ENCODE measurements around the gene ATP2C2.
A peak's percentile ranks its signal among the peaks of the same experiment; 100 is the strongest.

Gene ATP2C2

DNA sequence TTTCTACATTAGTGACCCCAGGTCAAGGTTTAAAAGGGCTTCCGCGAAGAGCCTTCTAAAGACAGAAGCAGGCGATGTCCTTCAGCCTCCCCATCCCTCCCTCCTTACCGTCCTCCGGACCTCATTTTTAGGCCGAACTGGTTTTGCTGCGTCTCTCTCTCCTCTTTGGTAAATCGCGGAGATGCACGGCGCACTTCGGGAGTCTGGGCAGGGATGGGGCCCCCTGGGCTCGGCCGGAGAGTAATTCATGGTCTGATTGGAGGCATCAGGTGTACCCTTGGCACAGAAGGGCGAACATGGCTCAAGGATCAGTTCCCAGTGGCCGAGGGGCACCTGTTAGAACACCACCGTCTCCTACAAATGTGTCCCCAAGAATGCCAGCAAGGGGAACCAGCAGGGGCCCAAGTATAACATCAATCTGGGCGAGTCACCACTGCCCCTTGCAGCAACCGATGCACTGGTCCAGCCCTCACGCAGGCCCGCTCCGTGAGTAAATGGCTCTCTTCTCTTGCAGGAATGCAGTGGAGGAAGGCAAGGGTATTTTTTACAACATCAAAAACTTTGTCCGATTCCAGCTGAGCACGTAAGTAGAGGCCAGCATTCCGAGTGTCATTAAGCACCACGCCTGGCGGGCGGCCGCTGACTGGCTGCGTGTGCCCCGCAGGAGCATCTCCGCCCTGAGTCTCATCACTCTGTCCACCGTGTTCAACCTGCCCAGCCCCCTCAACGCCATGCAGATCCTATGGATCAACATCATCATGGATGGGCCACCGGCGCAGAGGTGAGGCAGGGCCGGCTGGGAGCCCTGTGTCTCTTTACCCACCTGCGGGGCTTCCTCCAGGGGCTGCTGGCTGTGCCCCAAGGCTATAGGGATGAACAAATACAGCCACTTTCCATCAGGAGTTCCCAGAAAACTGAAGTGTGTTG is 90.5 kb downstream of the ATP2C2 start:
- DNase-seq, result no peak

DNA sequence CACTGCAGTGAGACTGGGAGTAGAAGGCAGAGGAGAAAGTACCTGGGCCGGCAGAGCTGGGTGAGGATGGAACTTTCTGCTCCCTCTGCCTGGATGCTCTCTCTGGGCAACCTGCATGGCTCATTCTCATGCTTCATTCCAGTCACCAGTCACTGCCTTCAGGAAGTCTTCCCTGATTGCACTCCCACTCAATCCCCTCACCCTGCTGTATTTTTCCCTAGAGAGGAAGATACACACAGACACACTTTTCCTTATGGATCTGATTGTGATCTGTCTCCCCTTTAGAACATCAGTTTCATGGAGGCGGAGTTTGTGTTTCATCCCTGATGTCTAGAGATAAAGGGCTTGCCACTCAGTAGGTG is 91.2 kb downstream of the ATP2C2 start:
- DNase-seq, result no peak

DNA sequence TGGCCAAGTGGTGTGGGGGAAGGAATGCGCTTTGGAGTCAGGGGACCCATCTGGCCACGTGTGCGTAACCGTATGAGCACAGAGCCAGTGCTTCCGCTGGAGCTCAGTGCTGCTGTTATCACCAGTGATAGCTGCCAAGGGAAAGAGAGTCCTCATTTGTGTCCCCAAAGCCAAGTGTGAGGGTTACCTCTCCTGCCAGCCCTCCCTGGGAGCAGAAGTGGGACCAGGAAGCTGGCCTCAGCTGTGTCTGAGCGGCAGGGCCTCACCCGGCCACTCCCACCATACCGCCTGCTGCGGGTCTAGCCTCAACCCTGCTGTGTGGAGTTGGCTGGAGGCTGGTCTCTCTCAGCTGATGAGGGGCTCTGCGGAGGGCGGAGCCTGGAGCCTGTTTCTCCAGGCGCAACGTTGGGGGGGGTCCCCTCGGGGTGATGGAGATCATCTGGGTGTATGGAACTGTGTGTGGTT is 91.6 kb downstream of the ATP2C2 start:
- DNase-seq, result peak; percentile 73

DNA sequence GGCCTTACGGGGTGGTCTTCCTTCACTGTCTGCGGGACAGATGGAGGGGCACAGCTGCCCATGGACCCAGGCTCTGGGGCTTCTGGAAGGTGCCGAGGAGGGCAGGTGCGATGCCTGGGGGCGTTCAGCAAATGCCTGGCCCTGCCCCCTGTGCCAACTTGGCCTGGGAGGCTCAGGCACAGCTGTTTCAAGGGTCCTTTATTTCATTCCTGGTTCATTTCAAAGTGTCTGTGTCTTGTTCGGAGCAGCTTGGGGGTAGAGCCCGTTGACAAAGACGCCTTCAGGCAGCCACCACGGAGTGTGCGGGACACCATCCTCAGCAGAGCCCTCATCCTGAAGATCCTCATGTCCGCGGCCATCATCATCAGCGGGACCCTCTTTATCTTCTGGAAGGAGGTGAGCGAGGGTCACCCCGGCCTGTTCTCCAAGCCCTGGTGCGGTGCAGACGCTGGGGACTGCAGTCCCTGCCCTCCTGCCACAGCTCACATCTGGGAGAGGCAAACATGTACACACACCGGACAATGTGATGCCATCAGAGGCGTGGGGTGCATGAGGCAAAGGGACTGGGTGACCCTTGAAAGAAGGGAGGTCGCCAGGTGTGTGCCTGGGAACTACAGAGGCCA is 92.2 kb downstream of the ATP2C2 start:
- peak; percentile 35 for DNase-seq

DNA sequence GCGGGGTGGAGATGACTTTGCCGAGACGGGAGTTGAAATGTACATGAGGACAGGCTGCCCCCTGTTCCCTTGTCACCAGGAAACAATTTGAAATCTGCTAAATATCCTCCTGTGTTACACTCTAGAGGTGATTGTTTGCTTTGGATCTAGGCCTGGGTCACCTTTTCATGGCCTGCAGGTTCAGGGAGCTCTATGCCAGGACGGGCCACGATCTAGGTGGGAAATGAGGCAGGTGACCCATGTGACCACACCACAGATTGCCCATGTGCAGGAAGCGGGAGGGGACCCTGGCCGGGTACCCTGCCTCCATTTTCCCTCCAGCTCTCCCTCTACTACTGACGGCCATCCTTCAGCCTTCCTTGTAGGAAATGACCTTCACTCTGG is 92.7 kb downstream of the ATP2C2 start:
- DNase-seq, result no peak

DNA sequence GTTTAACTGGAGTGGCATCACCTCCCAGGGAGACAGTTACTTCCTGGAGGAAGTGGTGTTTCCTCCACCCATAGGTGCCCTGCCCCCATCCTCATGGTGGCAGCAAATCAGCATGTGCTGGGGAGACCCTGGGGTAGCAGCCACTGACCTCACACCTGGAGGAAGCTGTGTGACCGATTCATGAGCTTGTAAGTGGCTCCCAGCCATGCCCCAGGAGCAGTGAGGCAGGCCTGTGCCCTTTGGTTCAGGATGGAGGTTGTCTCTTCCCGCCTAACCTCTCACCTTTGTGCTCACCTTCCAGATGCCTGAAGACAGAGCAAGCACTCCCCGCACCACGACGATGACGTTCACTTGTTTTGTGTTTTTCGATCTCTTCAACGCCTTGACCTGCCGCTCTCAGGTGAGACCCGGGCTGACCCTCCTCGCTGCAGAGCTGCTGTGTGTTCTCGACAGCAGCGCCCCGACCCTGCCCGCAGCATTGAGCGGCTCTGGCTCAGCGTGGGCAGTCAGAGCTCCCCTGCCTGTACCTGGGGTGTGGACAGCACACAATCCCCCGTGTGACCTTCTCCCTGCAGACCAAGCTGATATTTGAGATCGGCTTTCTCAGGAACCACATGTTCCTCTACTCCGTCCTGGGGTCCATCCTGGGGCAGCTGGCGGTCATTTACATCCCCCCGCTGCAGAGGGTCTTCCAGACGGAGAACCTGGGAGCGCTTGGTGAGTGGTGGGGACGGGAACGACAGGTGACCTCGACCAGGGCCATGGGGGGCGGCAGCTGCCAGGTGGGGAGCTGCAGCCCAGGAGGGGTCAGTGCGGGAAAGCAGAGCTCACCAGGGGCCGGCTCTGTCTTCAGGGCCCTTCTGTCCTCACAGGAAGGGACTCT is 93.3 kb downstream of the ATP2C2 start:
- DNase-seq, result no peak

DNA sequence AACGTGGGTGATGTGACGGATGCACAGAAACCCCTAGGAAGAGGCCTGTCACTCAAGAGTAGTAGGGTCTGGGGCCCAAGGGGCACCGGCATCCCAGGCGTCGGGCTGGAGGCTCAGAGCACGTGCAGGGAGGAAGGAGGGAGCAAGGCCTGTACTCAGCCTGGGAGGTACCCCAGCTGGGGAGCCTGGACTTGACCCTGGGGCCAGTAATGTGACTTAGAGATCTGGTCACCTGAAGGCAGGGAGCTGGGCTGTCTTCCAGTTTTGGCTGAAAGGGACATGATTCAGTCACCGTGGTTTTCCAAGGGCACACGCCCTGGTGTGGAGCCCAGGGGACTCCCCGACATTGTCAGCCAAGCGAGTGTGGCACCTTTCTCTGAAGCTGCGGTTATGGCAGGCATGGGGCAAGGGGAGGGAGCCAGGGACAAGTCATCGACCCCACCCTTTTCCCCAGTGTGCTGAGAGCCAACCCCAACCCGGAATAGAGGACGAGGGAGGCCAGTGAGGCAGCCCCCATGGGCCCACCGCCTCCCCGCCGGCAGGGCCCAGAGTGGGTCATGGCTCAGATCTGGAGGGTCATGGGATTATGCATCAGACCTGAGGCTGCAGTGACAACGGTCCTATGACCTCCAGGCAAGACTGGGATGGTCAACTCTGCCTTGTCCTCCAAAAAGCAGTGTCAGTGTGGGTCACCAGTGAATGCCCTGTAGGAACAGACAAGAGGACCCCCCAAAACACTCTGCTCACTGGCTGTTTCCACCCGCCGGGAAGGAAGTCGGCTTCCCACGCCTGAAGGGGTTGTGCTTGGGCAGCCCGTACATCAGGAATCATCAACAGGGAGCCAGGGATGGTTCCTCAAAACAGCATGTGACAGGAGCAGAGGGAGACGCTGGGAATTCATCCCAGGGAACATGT is 94.2 kb downstream of the ATP2C2 start:
- DNase-seq, result no peak

DNA sequence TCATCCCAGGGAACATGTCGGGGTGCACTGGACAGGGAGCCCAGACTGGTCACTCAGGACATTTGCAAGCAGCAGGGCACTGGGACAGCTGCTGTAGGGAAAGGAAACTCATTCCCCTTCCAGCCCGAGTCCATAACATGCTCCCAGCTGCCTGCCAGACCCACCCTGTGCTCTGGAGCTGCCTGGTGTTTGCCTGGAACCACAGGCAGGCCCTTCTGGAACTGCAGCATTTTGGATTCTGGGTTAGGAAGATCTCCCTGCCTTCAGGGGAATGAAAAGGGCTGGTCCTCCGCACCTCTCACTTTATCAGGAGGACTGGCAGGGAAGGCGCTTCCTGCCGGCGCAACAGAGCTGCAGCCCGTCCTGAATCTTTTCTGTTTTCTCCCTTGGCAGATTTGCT is 94.9 kb downstream of the ATP2C2 start:
- no peak for DNase-seq

DNA sequence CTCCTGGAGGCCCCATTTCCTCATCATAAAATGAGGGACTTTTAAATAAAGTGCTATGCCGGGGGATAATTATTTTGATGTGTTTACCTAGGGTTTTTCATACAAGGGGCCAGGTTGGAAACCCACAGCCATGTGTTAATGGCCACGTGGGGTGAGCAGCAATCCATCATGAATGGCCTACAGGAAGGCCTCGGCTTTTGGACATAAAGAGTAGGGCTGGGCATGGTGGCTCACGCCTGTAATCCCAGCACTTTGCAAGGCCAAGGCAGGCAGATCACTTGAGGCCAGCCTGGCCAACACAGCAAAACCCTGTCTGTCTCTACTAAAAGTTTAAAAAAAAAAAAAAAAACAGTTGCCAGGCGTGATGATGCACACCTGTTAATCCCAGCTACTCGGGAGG is 95.8 kb downstream of the ATP2C2 start:
- peak; percentile 57 for DNase-seq

DNA sequence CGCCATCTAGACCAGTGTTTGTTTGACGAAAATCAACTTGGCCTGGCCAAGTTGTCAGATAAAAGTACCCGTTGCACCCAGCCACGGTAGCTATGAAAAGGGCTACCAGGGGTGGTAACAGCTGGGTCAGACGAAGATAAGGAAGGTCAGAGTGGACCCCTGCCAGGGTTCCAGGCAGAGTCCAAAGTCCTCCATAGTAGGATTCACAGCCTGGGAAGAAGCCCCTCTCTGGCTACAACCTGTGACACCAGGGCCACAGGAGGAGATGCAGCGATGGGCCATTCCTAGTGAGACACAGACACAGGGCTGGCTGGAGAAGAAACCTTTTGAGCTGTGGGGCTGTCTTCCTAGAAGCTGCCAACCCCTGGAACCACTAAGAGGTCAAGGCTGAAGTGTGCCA is 96.8 kb downstream of the ATP2C2 start:
- no peak for DNase-seq

DNA sequence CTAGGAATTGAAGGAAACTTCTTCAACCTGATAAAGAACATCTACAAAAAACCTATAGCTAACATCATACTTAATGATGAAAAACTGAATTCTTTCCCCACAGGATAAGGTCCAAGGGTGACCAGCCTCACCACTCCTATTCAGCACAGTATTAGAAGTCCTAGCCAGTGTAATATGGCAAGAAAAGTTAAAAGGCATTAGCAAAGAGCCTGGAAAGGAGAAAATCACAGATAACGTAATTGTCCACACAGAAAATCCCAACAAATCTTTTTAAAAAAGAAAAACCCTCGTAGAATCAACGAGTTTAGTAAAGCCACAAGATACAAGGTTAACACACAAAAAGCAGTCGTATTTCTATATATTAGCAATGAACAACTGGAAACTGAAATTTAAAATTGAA is 98.4 kb downstream of the ATP2C2 start:
- no peak for DNase-seq

DNA sequence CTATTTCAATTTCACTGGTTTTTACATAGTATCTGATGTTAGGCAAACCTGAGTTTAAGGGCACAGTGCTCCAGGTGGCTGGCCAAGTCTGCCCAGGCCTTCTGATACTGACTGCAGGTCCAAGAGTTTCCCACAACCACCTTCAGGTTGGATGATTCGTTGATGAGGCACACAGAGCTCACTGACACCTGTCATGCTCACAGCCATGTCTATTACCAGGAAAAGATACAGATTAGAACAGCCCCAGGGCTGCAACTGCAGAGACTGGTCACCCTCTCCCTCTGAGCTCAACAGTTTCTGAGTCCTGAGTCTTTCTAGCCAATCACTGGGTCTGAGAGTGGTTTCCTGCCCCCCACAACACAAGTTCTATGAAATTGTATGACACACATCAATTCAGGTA is 98.9 kb downstream of the ATP2C2 start:
- DNase-seq, result no peak

DNA sequence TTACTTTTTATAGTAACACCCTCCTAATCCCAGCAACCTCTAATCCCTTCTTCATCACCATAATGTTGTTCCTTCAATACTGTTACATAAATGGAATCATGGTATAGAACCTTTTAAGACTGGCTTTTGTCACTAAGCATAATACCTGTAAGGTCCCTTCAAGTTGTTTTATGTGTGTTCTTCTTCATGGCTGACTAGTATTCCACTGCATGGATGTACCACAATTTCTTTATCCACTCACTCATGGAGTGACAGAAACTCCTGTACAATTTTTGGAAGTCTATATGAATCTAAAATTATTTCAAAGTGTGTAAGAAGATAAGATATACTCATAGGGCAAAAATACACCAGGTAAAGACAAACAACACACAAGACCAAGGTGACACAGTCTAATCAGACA is 99.4 kb downstream of the ATP2C2 start:
- DNase-seq, result no peak

DNA sequence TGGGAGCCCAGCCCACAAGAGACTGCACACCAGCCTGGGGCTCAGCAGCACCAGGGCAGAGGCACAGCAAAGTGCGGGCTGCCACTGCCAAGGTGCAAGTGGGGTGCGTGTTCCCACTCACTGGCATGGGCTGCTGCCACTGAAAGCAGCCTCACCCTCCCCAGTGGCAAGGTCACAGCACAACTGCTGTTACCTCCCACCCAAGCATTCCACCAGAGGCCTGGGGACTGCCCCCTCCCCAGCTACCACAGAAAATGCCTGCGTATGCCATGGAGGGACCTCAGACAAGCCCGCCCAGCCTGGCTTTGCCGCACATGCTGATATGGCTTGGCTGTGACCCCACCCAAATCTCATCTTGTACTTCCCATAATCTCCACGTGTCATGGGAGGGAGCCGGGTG is 103.0 kb downstream of the ATP2C2 start:
- DNase-seq, result no peak

DNA sequence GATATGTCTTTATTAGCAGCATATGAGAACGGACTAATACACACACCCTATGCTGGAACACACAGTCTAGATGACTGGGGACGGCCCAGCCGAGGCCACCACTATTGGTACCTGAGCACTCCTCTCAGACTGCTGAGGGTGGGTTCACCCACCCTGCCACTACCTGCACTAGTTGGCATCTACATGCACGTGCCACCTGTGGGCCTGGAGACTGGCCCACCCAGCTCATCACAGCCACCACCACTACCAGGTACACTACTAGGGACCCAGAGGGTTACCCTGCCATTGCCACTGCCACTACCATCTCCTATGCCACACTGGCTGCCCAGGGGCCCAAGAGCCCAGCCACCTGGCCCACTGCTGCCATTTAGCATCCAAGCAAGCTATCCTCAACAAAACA is 103.6 kb downstream of the ATP2C2 start:
- no peak for DNase-seq

DNA sequence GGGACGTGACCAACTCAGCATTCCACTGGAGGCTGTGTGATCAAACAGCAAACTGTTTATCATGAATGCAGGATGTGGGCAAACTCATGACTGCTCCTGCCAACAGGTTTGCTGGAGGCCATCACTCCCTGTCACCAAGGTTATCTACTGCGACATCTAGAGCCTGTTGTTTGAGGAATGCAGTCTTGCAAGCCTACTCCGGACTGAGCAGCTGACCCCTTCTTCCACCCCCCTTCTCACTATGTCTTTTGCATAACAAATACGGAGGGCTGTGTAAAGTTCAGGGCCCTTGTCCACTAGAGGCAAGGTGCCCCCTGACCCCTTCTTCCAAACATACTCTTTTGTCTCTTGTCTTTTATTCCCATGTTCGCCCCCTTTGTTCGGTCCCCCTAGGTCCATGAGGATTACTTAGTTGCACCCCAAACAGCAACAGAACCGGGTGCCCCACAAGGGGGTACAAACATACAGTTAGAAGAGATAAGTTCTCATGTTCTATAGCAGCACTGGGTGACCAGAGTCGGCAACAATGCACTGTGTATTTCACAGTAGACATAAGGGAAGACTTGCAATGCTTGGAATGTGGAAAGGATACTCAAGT is 107.4 kb downstream of the ATP2C2 start:
- no peak for DNase-seq

DNA sequence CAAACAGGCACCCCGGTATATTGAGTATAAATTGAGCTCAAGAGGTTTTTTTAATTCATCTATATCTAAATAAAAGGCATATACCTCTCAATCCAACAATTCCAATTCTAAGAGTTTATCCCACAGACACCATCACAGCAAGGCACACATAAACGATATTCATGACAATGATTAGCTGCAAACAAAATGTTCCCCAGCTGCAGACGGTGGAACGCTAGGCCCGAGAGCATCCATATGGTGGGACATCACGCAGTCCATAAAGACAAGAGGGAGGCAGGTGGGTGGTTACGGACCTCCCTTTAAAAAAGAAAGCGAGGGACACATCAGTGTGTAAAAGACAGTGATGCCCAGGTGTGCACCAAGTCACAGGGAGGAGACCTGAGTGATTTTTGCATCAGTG is 108.1 kb downstream of the ATP2C2 start:
- no peak for DNase-seq

DNA sequence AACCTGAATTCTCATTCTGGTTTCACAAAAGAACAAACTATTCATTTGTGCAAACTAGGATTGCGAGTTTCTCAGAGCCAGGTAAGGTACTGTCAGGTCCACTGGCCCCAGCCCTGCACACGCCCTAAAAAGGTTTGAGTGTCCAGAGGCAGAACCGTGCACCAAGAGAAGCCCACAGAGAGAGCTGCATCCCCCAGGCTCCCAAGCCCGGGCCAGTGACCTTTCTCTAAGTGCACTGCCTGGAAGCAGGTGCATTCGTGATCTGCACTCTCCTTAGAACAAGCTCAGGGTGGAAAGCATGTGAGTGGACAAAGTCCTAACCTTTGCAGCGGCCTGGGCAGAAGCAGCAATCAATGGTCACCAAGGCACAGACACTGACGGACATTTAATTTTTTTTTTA is 109.3 kb downstream of the ATP2C2 start:
- DNase-seq, result no peak

DNA sequence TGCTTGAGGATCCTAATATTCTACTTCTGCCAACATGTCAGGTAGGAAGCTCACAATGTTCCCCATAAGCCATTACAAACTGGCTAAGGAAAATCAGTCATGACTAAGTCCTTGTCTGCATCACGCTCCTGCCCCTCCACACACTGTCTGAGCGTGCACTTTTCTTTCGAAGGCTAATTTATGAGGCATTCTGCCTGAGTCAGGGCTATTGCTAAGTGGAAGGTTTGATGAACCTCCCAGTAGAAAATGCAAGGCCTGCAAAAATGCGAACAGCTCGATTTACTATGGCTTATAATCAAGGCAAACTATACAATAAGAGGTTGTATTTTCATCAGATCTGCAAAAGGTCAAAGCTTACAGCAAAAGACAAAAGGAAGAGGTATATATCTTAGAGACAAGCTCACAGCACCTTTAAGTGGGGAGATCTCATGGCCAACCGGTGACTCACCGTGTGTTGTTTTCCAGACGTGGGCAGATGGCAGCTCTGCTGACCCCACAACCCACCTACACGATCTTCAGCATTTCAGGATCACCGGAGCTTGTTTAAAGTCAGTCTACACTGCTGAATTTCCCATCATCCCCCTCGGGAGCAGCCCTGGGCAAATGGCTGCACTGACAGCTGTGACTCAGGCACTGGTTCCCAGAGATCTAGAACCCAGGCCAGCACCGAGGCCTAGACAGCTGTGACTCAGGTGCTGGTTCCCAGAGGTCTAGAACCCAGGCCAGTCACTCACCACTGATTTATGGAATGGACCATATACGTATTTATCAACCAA is 110.0 kb downstream of the ATP2C2 start:
- peak; percentile 15 for DNase-seq

DNA sequence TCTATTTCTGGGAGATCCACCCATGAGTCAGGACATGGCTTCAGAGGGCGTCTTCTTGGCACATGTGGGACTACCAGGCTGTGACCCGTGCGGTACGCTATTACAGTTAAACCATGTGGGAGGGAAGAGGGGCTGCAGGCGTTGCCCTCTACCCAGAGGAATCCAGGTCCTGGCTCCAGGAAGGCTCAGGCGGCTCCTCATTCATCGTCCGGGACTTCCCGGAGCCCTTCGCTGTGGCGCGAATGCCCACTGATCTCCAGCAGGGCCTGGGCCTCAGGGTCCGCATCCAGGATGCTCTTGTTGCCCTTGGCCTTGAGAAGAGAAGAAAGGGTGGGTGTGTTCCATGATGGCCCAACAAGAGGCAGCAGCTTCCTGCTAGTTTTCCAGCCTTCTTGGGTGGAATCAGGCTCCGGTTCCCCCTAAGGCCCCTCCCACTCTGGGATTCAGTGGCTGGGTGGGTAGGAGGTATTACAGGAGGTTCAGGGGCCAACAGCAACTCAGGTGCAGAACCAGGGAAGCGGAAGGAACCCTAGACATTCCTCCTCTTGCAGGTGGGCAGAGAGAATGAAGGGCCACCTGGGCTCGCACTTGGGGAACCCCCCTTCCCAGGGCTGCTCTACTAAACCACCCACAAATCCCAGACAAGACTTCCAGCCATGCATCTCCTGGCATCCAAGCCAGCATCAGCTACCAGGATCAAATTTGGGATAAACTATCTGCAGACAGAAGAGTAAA is 111.5 kb downstream of the ATP2C2 start:
- DNase-seq, result no peak
